Dendritic cell treated with granulocyte-macrophage colony-stimulating factor and Interleukin-4, amounts not matched to agents 40 ng/mL and 50 ng/mL, for 4 days (primary cell): ENCODE data around the gene MCU.
"Not testable (repeated sequence)": the region's sequence is repeated elsewhere in the genome, so short reads cannot be mapped to it uniquely, and the experiment has no call there.

ENCODE experiments used
- H3K27ac Mint-ChIP-seq: one replicate; pipeline ENCODE4 v1.8.0; 2022; ENCODE audit warnings: mild to moderate bottlenecking, mixed read lengths
- H3K27me3 Mint-ChIP-seq: one replicate; pipeline ENCODE4 v1.8.0; 2022; ENCODE audit warnings: mild to moderate bottlenecking, mixed read lengths
- H3K36me3 Mint-ChIP-seq: one replicate; pipeline ENCODE4 v1.8.0; 2022; ENCODE audit warnings: low read depth, mixed read lengths
- H3K4me1 Mint-ChIP-seq: one replicate; pipeline ENCODE4 v1.8.0; 2022; ENCODE audit warnings: low read depth, mixed read lengths
- H3K4me3 Mint-ChIP-seq: one replicate; pipeline ENCODE4 v1.8.0; 2022; ENCODE audit warnings: mild to moderate bottlenecking, moderate library complexity, mixed read lengths
- H3K9me3 Mint-ChIP-seq: one replicate; pipeline ENCODE4 v1.8.0; 2022; ENCODE audit warnings: mixed read lengths
- intact Hi-C: fragments of 100-400 bp; cut with micrococcal nuclease; formaldehyde crosslinking; loops from one replicate; pipeline ENCODE4 v1.15.0; 2022

Gene MCU

DNA sequence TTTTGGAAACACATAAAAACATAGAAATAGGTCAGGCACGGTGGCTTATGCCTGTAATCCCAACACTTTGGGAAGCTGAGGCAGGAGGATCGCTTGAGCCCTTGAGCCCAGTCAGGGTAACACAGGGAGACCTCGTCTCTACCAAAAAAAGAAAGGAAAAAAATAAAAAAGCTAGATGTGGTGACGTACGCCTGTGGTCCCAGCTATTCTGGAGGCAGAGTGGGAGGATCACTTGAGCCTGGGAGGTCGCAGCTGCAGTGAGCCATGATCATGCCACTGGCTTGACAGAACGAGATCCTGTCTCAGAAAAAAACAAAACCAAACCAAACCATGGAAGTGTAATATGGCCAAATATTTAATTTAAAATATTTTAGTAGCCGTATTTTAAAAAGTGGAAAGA is 55.6 kb downstream of the MCU start:
- no peak overlapping the region for H3K27ac Mint-ChIP-seq

GRCh38 chr10:72753760-72754231 is 61.9 kb downstream of the MCU start:
- Mint-ChIP-seq H3K36me3 (no peaks in the 10 kb centered on the region), H3K27ac (no peak overlapping the region), H3K4me1 (peaks cover 34% of the 10 kb centered on the region), H3K27me3 (no peaks in the 10 kb centered on the region), H3K4me3 (no peak overlapping the region), H3K9me3 (no peaks in the 10 kb centered on the region)
- intact Hi-C loops = no loop called here

More for the DNA sequence above, 55.6 kb downstream of the MCU start:
- peaks cover 6% of the 10 kb centered on the region for H3K36me3 Mint-ChIP-seq
- intact Hi-C loops = no loop called here
- no peak overlapping the region for H3K4me3 Mint-ChIP-seq
- H3K27me3 Mint-ChIP-seq = no peaks in the 10 kb centered on the region
- no peaks in the 10 kb centered on the region for H3K9me3 Mint-ChIP-seq
- H3K4me1 Mint-ChIP-seq = peaks cover 9% of the 10 kb centered on the region

- Mint-ChIP-seq H3K27ac (no peak overlapping the region), H3K27me3 (no peaks in the 10 kb centered on the region), H3K4me3 (no peak overlapping the region), H3K9me3 (no peaks in the 10 kb centered on the region), H3K4me1 (peaks cover 39% of the 10 kb centered on the region), H3K36me3 (no peaks in the 10 kb centered on the region)
- intact Hi-C loops = no loop called here
Measured at GRCh38 chr10:72754275-72755032, 62.5 kb downstream of the MCU start.

- H3K9me3 Mint-ChIP-seq = no peaks in the 10 kb centered on the region
- H3K4me1 Mint-ChIP-seq = peaks cover 39% of the 10 kb centered on the region
- H3K27me3 Mint-ChIP-seq = no peaks in the 10 kb centered on the region
- H3K27ac Mint-ChIP-seq = no peak overlapping the region
- intact Hi-C loops = no loop called here
- no peak overlapping the region for H3K4me3 Mint-ChIP-seq
- no peaks in the 10 kb centered on the region for H3K36me3 Mint-ChIP-seq
Measured at GRCh38 chr10:72756674-72757385, 64.9 kb downstream of the MCU start.

- intact Hi-C loops = no loop called here
- Mint-ChIP-seq H3K27me3 (no peaks in the 10 kb centered on the region), H3K4me1 (peaks cover 34% of the 10 kb centered on the region), H3K36me3 (no peaks in the 10 kb centered on the region), H3K4me3 (no peak overlapping the region), H3K9me3 (no peaks in the 10 kb centered on the region), H3K27ac (no peak overlapping the region)
Measured at GRCh38 chr10:72757732-72758131, 65.8 kb downstream of the MCU start.

- H3K36me3 Mint-ChIP-seq, H3K27ac Mint-ChIP-seq, H3K27me3 Mint-ChIP-seq, H3K9me3 Mint-ChIP-seq, intact Hi-C loops, H3K4me3 Mint-ChIP-seq: not testable (repeated sequence)
- peaks cover 29% of the 10 kb centered on the region for H3K4me1 Mint-ChIP-seq
Measured at GRCh38 chr10:72758930-72759329, 67.0 kb downstream of the MCU start.

GRCh38 chr10:72759584-72759983 is 67.6 kb downstream of the MCU start:
- H3K4me3 Mint-ChIP-seq = no peak overlapping the region
- H3K27me3 Mint-ChIP-seq = no peaks in the 10 kb centered on the region
- intact Hi-C loops = no loop called here
- H3K36me3 Mint-ChIP-seq = peaks cover 5% of the 10 kb centered on the region
- no peaks in the 10 kb centered on the region for H3K9me3 Mint-ChIP-seq
- peaks cover 27% of the 10 kb centered on the region for H3K4me1 Mint-ChIP-seq
- no peak overlapping the region for H3K27ac Mint-ChIP-seq

DNA sequence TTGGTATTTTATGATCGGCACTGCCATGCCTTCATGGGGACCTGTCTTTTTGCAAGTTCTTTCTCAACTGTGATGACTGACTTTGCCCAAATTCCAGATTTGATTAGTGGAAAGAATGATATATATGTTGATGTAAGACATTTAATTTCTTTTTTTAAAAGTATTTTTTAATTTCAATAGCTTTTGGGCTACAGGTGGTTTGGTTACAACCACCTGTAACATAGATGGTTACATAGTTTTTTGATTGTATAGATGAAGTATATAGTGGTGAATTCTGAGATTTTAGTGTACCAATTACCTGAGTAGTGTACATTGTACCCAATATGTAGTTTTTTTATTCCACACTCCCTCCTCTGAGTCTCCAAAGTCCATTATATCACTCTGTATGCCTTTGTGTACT is 69.6 kb downstream of the MCU start:
- no peak overlapping the region for H3K27ac Mint-ChIP-seq
- H3K4me1 Mint-ChIP-seq = peaks cover 19% of the 10 kb centered on the region
- no peaks in the 10 kb centered on the region for H3K27me3 Mint-ChIP-seq
- intact Hi-C loops = no loop called here
- peaks cover 8% of the 10 kb centered on the region for H3K36me3 Mint-ChIP-seq
- H3K9me3 Mint-ChIP-seq = no peaks in the 10 kb centered on the region
- H3K4me3 Mint-ChIP-seq = no peak overlapping the region

- Mint-ChIP-seq H3K9me3 (no peaks in the 10 kb centered on the region), H3K27me3 (no peaks in the 10 kb centered on the region), H3K36me3 (peaks cover 11% of the 10 kb centered on the region), H3K4me1 (peaks cover 19% of the 10 kb centered on the region), H3K27ac (no peak overlapping the region), H3K4me3 (no peak overlapping the region)
- intact Hi-C loops = no loop called here
Measured at GRCh38 chr10:72762042-72762441, 70.1 kb downstream of the MCU start.

GRCh38 chr10:72763201-72763600 is 71.3 kb downstream of the MCU start:
- Mint-ChIP-seq H3K27ac (no peak overlapping the region), H3K4me3 (no peak overlapping the region), H3K27me3 (no peaks in the 10 kb centered on the region), H3K36me3 (peaks cover 18% of the 10 kb centered on the region), H3K9me3 (peaks cover 10% of the 10 kb centered on the region), H3K4me1 (peaks cover 13% of the 10 kb centered on the region)
- intact Hi-C loops = no loop called here

DNA sequence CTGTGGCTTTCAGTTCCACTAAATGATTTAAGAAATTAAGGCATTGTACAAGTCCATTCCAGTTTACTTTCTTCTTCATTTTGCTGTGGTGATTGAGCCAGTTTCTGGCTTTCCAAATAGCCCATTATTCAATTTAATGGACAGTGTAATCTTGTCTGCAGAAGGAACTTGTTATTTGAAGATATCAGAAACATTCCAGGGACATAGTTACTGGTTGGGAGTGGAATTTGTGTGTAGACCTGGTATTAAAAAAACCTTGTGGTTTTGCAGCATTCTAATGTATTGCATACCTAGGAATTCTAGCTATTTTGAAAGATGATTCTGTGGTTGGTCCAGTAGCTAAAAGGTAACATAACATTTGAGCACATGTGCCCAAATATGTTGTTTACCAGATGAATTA is 72.2 kb downstream of the MCU start:
- no peaks in the 10 kb centered on the region for H3K27me3 Mint-ChIP-seq
- H3K4me3 Mint-ChIP-seq = no peak overlapping the region
- intact Hi-C loops = no loop called here
- peaks cover 22% of the 10 kb centered on the region for H3K36me3 Mint-ChIP-seq
- no peak overlapping the region for H3K27ac Mint-ChIP-seq
- peaks cover 11% of the 10 kb centered on the region for H3K9me3 Mint-ChIP-seq
- peaks cover 9% of the 10 kb centered on the region for H3K4me1 Mint-ChIP-seq

DNA sequence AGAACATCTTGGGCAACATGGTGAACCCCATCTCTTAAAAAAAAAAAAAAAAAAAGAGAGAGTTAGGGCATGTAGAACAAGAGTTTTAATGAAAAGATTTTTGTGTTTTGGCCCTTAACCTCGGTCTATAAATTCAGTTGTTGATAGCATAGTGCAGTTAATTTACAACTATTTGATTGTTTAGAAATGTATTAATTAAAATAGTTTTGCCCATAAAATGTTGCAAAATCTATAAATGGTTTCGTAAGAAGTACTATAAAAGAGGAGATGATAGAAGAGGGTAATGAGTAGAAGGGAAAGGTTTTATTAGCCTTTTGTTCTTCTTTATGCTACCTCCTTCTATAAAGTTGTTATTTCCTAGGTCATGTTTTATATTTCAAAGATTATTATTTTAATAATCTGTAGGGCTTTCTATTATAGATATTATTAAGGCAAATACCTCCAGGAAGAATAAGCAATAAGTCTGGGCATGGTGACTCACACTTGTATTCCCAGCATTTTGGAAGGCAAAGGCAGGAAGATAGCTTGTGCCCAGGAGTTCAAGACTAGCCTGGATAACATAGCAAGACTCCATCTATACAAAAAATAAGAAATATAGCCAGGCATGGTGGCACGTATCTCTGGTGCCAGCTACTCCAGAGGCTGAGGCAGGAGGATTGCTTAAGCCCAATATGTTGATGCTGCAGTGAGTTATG is 73.3 kb downstream of the MCU start:
- H3K27me3 Mint-ChIP-seq = no peaks in the 10 kb centered on the region
- intact Hi-C loops = no loop called here

DNA sequence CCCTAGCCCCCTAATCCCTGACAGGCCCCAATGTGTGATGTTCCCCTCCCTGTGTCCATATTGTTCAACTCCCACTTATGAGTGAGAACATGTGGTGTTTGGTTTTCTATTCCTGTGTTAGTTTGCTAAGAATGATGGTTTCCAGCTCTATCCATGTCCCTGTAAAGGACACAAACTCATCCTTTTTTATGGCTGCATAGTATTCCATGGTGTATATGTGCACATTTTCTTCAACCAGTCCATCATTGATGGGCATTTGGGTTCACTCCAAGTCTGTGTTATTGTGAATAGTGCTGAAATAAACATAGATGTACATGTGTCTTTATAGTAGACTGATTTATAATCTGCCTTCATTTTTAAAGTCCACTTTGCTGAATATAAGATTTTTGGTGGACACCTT is 79.3 kb downstream of the MCU start:
- H3K4me1 Mint-ChIP-seq, H3K4me3 Mint-ChIP-seq, intact Hi-C loops, H3K27me3 Mint-ChIP-seq, H3K27ac Mint-ChIP-seq: not testable (repeated sequence)
- Mint-ChIP-seq H3K36me3 (peaks cover 47% of the 10 kb centered on the region), H3K9me3 (peaks cover 73% of the 10 kb centered on the region)

More for the DNA sequence above, 73.3 kb downstream of the MCU start:
- no peak overlapping the region for H3K27ac Mint-ChIP-seq
- H3K36me3 Mint-ChIP-seq = peaks cover 32% of the 10 kb centered on the region
- no peak overlapping the region for H3K4me3 Mint-ChIP-seq
- peaks cover 20% of the 10 kb centered on the region for H3K9me3 Mint-ChIP-seq
- H3K4me1 Mint-ChIP-seq = peaks cover 8% of the 10 kb centered on the region

DNA sequence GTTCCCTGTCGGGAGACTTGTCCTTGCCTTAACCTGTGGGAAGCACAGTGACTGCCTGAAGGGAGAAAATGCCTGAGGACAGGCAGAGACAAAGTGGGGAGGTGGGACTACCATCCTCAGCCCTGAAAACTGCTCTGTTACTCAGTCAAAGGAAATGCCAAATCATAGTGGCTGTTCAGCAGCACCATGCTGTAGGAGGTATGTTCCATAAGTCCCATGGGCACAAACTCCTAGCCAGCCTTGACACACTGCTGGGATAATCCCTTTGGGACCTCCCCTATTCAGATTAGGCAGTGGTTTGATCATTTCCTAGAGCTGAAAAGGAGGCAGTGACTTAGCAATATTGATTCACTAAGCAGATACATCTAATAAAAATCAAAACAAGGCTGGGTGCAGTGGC is 80.1 kb downstream of the MCU start:
- no peak overlapping the region for H3K4me3 Mint-ChIP-seq
- peaks cover 41% of the 10 kb centered on the region for H3K36me3 Mint-ChIP-seq
- intact Hi-C loops = no loop called here
- H3K27ac Mint-ChIP-seq = no peak overlapping the region
- peaks cover 81% of the 10 kb centered on the region for H3K9me3 Mint-ChIP-seq
- H3K4me1 Mint-ChIP-seq = no peaks in the 10 kb centered on the region
- no peaks in the 10 kb centered on the region for H3K27me3 Mint-ChIP-seq
